ENCODE results near the gene MYLK2.
A peak's percentile ranks its signal among the peaks of the same experiment; 100 is the strongest.

MYLK2 gene

DNA sequence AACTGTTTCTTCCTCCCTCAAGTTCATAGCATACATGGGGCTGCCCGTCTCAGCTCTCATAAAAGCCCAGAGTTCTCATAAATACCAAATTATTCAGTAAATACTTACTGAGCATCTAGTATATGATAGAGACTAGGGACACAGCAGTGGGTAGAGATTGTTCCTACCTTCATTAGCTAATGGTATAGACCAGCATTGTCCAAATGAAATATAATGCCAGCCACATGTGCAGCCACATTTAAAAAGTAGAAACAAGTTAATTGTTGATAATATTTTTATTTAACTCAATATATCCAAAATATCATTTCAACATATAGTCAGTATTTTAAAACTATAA, 52.4 kb downstream of the MYLK2 start:
- no peak overlapping the region for H3K27ac ChIP-seq
- TF ChIP-seq, protein P1, sequence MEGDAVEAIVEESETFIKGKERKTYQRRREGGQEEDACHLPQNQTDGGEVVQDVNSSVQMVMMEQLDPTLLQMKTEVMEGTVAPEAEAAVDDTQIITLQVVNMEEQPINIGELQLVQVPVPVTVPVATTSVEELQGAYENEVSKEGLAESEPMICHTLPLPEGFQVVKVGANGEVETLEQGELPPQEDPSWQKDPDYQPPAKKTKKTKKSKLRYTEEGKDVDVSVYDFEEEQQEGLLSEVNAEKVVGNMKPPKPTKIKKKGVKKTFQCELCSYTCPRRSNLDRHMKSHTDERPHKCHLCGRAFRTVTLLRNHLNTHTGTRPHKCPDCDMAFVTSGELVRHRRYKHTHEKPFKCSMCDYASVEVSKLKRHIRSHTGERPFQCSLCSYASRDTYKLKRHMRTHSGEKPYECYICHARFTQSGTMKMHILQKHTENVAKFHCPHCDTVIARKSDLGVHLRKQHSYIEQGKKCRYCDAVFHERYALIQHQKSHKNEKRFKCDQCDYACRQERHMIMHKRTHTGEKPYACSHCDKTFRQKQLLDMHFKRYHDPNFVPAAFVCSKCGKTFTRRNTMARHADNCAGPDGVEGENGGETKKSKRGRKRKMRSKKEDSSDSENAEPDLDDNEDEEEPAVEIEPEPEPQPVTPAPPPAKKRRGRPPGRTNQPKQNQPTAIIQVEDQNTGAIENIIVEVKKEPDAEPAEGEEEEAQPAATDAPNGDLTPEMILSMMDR (conservative IDR thresholded peaks at IDR 0.05): no peak
- TF ChIP-seq ZFX (IDR thresholded peaks at IDR 0.05): no peak

DNA sequence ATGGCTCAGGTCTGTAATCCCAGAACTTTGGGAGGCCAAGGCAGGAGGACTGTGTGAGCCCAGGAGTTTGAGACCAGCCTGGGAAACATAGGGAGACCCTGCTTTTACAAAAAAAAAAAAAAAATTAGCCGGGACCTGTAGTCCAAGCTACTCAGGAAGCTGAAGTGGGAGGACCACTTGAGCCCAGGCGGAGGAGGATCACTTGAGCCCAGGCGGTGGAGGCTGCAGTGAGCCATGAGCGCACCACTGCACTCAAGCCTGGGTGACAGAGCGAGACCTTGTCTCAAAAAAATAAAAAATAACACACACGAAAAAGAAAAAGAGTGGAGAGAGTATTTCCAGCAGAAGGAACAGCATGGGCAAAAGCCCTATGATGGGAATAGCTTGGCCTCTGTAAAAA, 53.2 kb downstream of the MYLK2 start:
- H3K27ac ChIP-seq: no peak overlapping the region
- TF ChIP-seq ZFX (IDR thresholded peaks at IDR 0.05): no peak
- TF ChIP-seq, protein P1 (conservative IDR thresholded peaks at IDR 0.05): no peak

DNA sequence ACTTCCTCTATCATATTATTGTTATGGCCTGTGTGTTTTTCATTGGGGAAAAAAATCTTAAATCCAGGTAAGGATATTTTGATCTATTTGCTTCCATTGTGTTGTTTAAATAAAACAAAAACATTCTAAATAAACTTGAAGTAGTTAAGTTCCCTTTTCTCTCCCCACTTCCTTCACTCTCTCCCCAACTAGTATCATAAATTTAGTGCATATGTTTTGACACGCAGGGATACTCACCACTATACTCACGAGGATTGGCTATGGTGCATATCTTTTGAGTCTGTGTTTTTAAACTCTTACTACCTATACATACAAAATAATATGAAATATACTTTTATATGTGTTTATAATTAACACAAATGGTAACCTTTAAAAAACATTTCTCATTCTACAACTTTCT, 56.5 kb downstream of the MYLK2 start:
- no peak overlapping the region for H3K27ac ChIP-seq
- TF ChIP-seq, protein P1 (conservative IDR thresholded peaks at IDR 0.05): no peak
- no peak for TF ChIP-seq ZFX (IDR thresholded peaks at IDR 0.05)

DNA sequence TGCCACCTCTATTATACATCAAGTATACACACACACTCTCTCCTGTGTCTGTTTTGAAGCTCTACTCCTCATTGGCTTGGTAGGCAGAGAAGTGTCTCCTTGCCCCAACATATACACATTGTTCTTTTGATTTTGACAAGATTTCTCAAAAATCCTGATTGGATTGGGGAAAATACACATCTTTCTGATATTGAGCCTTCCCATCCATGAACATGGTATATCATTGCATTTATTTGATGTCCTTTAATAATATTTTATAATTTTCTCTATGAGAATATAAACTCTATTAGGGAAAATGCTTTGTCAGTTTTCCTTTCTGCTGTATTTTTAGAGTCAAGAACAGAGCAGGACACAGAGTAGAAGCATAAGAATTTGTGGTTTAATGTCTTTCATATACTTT, 58.5 kb downstream of the MYLK2 start:
- no peak for TF ChIP-seq ZFX (IDR thresholded peaks at IDR 0.05)
- TF ChIP-seq, protein P1 (conservative IDR thresholded peaks at IDR 0.05): no peak
- H3K27ac ChIP-seq: no peak overlapping the region

DNA sequence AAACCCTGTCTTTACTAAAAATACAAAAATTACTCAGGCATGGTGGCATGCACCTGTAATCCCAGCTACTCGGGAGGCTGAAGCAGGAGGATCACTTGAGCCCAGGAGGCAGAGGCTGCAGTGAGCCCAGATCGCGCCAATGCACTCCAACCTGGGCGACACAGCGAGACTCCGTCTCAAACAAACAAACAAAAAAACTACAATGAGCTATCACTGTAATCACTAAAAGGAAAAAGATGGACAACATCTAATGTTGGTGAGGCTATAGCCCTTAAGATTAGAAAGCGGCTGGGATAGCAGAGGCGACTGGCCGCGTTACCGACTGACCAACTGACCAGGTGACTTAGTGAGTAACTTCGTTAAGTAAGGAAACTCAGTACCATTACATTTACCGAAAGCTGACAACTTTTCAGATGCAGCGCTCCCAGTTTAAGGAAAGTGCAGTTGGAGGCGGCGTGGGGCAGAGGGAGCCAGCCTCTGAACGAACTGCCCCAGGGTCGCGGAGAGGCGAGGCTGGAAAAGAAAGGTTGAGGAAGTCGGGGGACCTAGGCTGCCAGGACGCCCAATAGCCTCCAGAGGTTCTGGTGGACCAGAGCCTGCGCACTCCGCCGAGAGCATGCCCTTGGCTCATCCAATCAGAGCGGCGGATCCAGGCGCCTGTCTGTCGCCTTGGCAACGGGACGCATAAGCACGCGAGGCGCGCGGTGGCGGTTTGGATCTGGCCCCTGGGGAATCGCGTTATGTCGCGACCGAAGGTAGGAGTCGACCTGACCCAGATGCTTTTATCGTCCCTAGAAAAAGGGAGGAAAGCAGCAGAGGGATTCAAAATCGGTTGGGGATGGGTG, 60.2 kb downstream of the MYLK2 start:
- peak overlapping the region; percentile 49 for H3K27ac ChIP-seq
- TF ChIP-seq ZFX (IDR thresholded peaks at IDR 0.05): no peak
- TF ChIP-seq, protein P1 (conservative IDR thresholded peaks at IDR 0.05): no peak

DNA sequence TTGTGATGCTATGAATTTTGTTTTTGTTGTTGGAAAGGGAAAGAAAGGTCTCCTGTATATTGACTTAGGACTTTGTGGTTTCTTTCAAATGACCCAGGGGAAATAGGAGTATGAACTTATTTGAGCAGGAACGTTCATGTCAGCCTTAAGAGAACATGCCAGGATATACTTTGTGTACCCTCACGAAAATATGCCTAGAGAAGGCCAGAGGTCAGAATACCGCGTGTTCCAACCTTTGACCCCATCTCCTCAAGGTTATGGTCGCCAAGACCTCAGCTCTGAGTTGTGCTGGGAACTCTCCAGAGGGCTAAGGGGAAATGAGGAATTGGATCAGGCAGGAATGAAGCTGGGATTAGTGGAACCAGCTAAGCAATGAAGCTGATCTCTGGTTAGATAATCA, 62.8 kb downstream of the MYLK2 start:
- TF ChIP-seq, protein P1 (conservative IDR thresholded peaks at IDR 0.05): no peak
- H3K27ac ChIP-seq: no peak overlapping the region

DNA sequence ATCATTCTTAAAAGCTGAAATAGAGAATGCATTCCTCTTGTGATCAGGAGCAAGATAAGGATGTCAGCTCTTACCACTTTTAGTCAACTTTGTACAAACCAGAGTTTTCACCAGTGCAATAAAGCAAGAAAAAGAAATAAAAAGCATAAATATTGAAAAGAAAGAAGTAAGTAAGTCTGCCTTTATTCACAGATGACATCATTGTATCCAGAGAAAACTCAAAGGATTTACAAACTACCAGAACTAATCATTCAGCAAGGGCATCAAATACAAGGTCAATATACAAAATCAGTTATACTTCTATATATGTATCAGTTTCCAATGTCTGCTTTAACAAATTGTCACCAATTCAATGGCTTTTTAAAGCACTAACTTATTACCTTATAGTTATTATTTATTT, 64.7 kb downstream of the MYLK2 start:
- TF ChIP-seq ZFX (IDR thresholded peaks at IDR 0.05): no peak
- TF ChIP-seq, protein P1 (conservative IDR thresholded peaks at IDR 0.05): no peak
- no peak overlapping the region for H3K27ac ChIP-seq
